B cell (primary cell): Measurements from ENCODE around the gene S100G. TPM values are rescaled to one million over a fixed set of nuclear protein-coding genes. Genes with fewer than 3 reads are reported as not detected.

Experiments used
- ATAC-seq: fragments of 200-7000 bp; cut with Tn5 transposase; one replicate; pipeline ENCODE4 v1.10.0; 2021; ENCODE audit warnings: low read depth, mild to moderate bottlenecking, moderate number of reproducible peaks, moderate library complexity
- CTCF ChIA-PET: fragments of 350-600 bp; sonication (Branson Sonifier 250); formaldehyde crosslinking; loops from one replicate; lab custom pipeline; 2021; ENCODE audit warnings: antibody characterized with exemption, inconsistent platforms; lab: Charles Lee
- POLR2A ChIA-PET: fragments of 350-600 bp; sonication (Branson Sonifier 250); formaldehyde crosslinking; loops from one replicate; lab custom pipeline; 2021; ENCODE audit warnings: antibody characterized with exemption; lab: Charles Lee
- DNase-seq: peaks from one replicate; pipeline ENCODE4 v3.0.0; 2013
- H2AFZ ChIP-seq: 2 replicates; pipeline ENCODE4 v1.6.1; 2012; ENCODE audit warnings: mild to moderate bottlenecking, low read depth, low read length; ENCODE audit not compliant: insufficient read depth, poor library complexity, severe bottlenecking
- H3K27ac ChIP-seq, 2 donors: 1 replicate in 1 of 2; 2 replicates in 1 of 2; pipeline ENCODE4 v1.5.1; 2012 to 2013; ENCODE audit warnings: low read length in 2 of 2, mild to moderate bottlenecking in 2 of 2, moderate library complexity in 1 of 2
- H3K27me3 ChIP-seq, 4 experiments: fragments of 200-600 bp in 1 of 4; sonication (generic) in 1 of 4; replicated peaks in 1 of 4; 1 replicate in 2 of 4; 2 replicates in 2 of 4; pipeline versions ENCODE4 v1.6.1 to v1.7.0; 2013 to 2016; ENCODE audit warnings: low read length in 3 of 4, mild to moderate bottlenecking in 2 of 4, mixed read lengths in 1 of 4, moderate library complexity in 1 of 4; ENCODE audit not compliant: insufficient read depth in 4 of 4, control insufficient read depth in 3 of 4; ENCODE audit errors: control extremely low read depth in 1 of 4
- H3K36me3 ChIP-seq, 2 experiments: replicated peaks in 1 of 2; 1 replicate in 1 of 2; 2 replicates in 1 of 2; pipeline versions ENCODE4 v1.6.1 to v1.7.1; 2013; ENCODE audit warnings: low read length in 1 of 2; ENCODE audit not compliant: insufficient read depth in 2 of 2, control insufficient read depth in 1 of 2; ENCODE audit errors: control extremely low read depth in 1 of 2, extremely low read depth in 1 of 2
- H3K4me1 ChIP-seq, 2 donors: fragments of 200-600 bp in 1 of 2; sonication (generic) in 1 of 2; 1 replicate in 1 of 2; 2 replicates in 1 of 2; pipeline versions ENCODE4 v1.5.1 to v1.6.1; 2013 to 2017; ENCODE audit warnings: low read length in 2 of 2; ENCODE audit not compliant: control insufficient read depth in 2 of 2, insufficient read depth in 2 of 2
- H3K4me2 ChIP-seq: replicated peaks from 2 replicates; pipeline ENCODE3; 2012; ENCODE audit warnings: mild to moderate bottlenecking, low read depth, low read length; ENCODE audit not compliant: poor library complexity, severe bottlenecking
- H3K4me3 ChIP-seq, 5 experiments: fragments of 200-600 bp in 1 of 5; sonication (generic) in 1 of 5; 1 replicate in 3 of 5; 2 replicates in 2 of 5; pipeline versions ENCODE4 v1.5.1 to v1.7.0; 2011 to 2016; ENCODE audit warnings: low read length in 4 of 5, mild to moderate bottlenecking in 4 of 5, low read depth in 2 of 5, control low read depth in 1 of 5, moderate library complexity in 1 of 5; ENCODE audit not compliant: insufficient read depth in 1 of 5; ENCODE audit errors: control extremely low read depth in 1 of 5, extremely low read depth in 1 of 5
- H3K79me2 ChIP-seq: fragments of 200-600 bp; sonication (generic); one replicate; pipeline ENCODE4 v1.6.0; 2016; ENCODE audit warnings: low read length; ENCODE audit not compliant: control insufficient read depth, insufficient read depth
- H3K9ac ChIP-seq: fragments of 200-600 bp; sonication (generic); 2 replicates; pipeline ENCODE4 v1.6.1; 2017; ENCODE audit warnings: mild to moderate bottlenecking, low read length, moderate library complexity
- H3K9me3 ChIP-seq, 3 donors: one replicate each; pipeline versions ENCODE4 v1.6.1 to v1.7.1; 2013; ENCODE audit warnings: low read length in 2 of 3; ENCODE audit not compliant: control insufficient read depth in 2 of 3, insufficient read depth in 1 of 3; ENCODE audit errors: control extremely low read depth in 1 of 3
- H4K20me1 ChIP-seq: 2 replicates; pipeline ENCODE4 v1.6.0; 2012; ENCODE audit warnings: mild to moderate bottlenecking, low read length; ENCODE audit not compliant: insufficient read depth, control insufficient read depth, poor library complexity, severe bottlenecking
- H3K27ac Mint-ChIP-seq: one replicate; pipeline ENCODE4 v1.8.0; 2021; ENCODE audit warnings: mixed read lengths
- H3K27me3 Mint-ChIP-seq: one replicate; pipeline ENCODE4 v1.8.0; 2021; ENCODE audit warnings: mixed read lengths
- H3K4me1 Mint-ChIP-seq: one replicate; pipeline ENCODE4 v1.8.0; 2021; ENCODE audit warnings: mixed read lengths
- H3K4me3 Mint-ChIP-seq: one replicate; pipeline ENCODE4 v1.8.0; 2021; ENCODE audit warnings: mixed read lengths
- H3K9me3 Mint-ChIP-seq: one replicate; pipeline ENCODE4 v1.8.0; 2022; ENCODE audit warnings: mixed read lengths; ENCODE audit not compliant: insufficient read depth
- CTCF ChIP-seq: fragments of 200-600 bp; IDR thresholded peaks from one replicate; pipeline ENCODE4 v1.8.0; 2022; ENCODE audit warnings: antibody characterized with exemption, mild to moderate bottlenecking
- EZH2 ChIP-seq: IDR thresholded peaks from 2 replicates; pipeline ENCODE4 v1.6.1; 2012; ENCODE audit warnings: borderline replicate concordance, low read depth, mild to moderate bottlenecking, moderate library complexity, low read length; ENCODE audit not compliant: insufficient read depth, poor library complexity, severe bottlenecking
- WGBS: methylation state at CpG from one replicate; pipeline ENCODE4 v1.1.5; 2013; ENCODE audit warnings: missing lambda C conversion rate; ENCODE audit not compliant: insufficient coverage; 5-methylcytosine and 5-hydroxymethylcytosine counted together
- intact Hi-C: fragments of 100-400 bp; cut with micrococcal nuclease; formaldehyde crosslinking; loops from one replicate; pipeline ENCODE4 v1.10.0; 2022
- polyA plus RNA-seq: library from polyadenylated mRNA; depleted of rRNA; stranded (reverse); fragments of >200 nt; gene quantifications from 2 replicates; pipeline ENCODE4 v1.2.3, GENCODE V29; 2012
- total RNA-seq, 2 donors: library from RNA; stranded (reverse); fragments of 120-200 nt in 1 of 2; gene quantifications; 1 replicate in 1 of 2; 2 replicates in 1 of 2; pipeline versions ENCODE4 v1.2.3 to v1.2.4, GENCODE V29; 2013 to 2022

S100G gene
- total and polyA plus RNA-seq, 2 donors (not counting 1 experiment from before 2014, with no cell fraction given): not detected

GRCh38 chrX:16643176-16643575 lies 6.8 kb upstream of the S100G start:
- Histone ChIP-seq H3K4me3 (no peak overlapping the region), H3K27me3 (no peaks in the 10 kb centered on the region), H3K4me1 (no peaks in the 10 kb centered on the region), H3K27ac (no peak overlapping the region), H4K20me1 (no peaks in the 10 kb centered on the region), H3K36me3 (no peaks in the 10 kb centered on the region), H2AFZ (no peak overlapping the region), H3K9ac (no peak overlapping the region), H3K9me3 (no peaks in the 10 kb centered on the region), H3K79me2 (no peaks in the 10 kb centered on the region), H3K4me2 (no peak overlapping the region)
- DNase-seq (no peak), ATAC-seq (no peak)
- no CpG with 5 or more reads among the region's 5 CpGs for WGBS
- H3K4me3 Mint-ChIP-seq: no peak overlapping the region
- ChIA-PET POLR2A (no interaction called here), CTCF (no interaction called here)
- no peak for TF ChIP-seq CTCF
- TF ChIP-seq EZH2: no peak
- H3K27ac Mint-ChIP-seq: no peak overlapping the region
- no peaks in the 10 kb centered on the region for H3K27me3 Mint-ChIP-seq
- no peaks in the 10 kb centered on the region for H3K9me3 Mint-ChIP-seq
- no peaks in the 10 kb centered on the region for H3K4me1 Mint-ChIP-seq
- intact Hi-C loops: no loop called here

- intact Hi-C loops: no loop called here
- TF ChIP-seq CTCF (no peak), EZH2 (no peak)
- Histone ChIP-seq H3K9me3 (no peaks in the 10 kb centered on the region), H4K20me1 (no peaks in the 10 kb centered on the region), H3K79me2 (no peaks in the 10 kb centered on the region), H2AFZ (no peak overlapping the region), H3K9ac (no peak overlapping the region), H3K4me1 (no peaks in the 10 kb centered on the region), H3K36me3 (no peaks in the 10 kb centered on the region), H3K27ac (no peak overlapping the region), H3K4me3 (no peak overlapping the region), H3K27me3 (no peaks in the 10 kb centered on the region), H3K4me2 (no peak overlapping the region)
- DNase-seq (no peak), ATAC-seq (no peak)
- Mint-ChIP-seq H3K27ac (no peak overlapping the region), H3K27me3 (no peaks in the 10 kb centered on the region), H3K9me3 (no peaks in the 10 kb centered on the region), H3K4me1 (no peaks in the 10 kb centered on the region), H3K4me3 (no peak overlapping the region)
- 100% methylated on average over 2 of the region's 4 CpGs for WGBS
- CTCF ChIA-PET: no interaction called here
- POLR2A ChIA-PET: no interaction called here
These were observed 3.4 kb upstream of the S100G start for GRCh38 chrX:16646366-16647138.
